WERI-Rb-1 (cell line): Measurements from ENCODE around the gene MS4A6A.

Experiments
- DNase-seq: peaks from one replicate; pipeline ENCODE4 v3.0.0-alpha.2; 2020
- H3K27ac ChIP-seq: fragments of 250-450 bp; sonication (Bioruptor Pico); 2 replicates; pipeline ENCODE4 v1.5.1; 2020; ENCODE audit warnings: mild to moderate bottlenecking, moderate library complexity
- H3K27me3 ChIP-seq: fragments of 250-450 bp; sonication (Bioruptor Pico); 2 replicates; pipeline ENCODE4 v1.5.1; 2021; ENCODE audit warnings: mild to moderate bottlenecking, low read depth, moderate library complexity; ENCODE audit not compliant: insufficient read depth, severe bottlenecking
- H3K36me3 ChIP-seq: fragments of 250-450 bp; sonication (Bioruptor Pico); 2 replicates; pipeline ENCODE4 v1.5.1; 2020; ENCODE audit warnings: mild to moderate bottlenecking, moderate library complexity
- H3K4me3 ChIP-seq: 2 replicates; pipeline ENCODE4 v1.5.1; 2011; ENCODE audit warnings: low read depth, mild to moderate bottlenecking, control low read depth, low read length
- H3K9me3 ChIP-seq: fragments of 250-450 bp; sonication (Bioruptor Pico); 2 replicates; pipeline ENCODE4 v1.5.1; 2021; ENCODE audit warnings: mild to moderate bottlenecking, moderate library complexity; ENCODE audit not compliant: severe bottlenecking
- TF ChIP-seq, protein P1 (sequence below): IDR thresholded peaks from 2 replicates; pipeline ENCODE4 v1.5.1; 2011; ENCODE audit warnings: low read depth, mild to moderate bottlenecking, control low read depth, inconsistent platforms, low read length

MS4A6A gene

DNA sequence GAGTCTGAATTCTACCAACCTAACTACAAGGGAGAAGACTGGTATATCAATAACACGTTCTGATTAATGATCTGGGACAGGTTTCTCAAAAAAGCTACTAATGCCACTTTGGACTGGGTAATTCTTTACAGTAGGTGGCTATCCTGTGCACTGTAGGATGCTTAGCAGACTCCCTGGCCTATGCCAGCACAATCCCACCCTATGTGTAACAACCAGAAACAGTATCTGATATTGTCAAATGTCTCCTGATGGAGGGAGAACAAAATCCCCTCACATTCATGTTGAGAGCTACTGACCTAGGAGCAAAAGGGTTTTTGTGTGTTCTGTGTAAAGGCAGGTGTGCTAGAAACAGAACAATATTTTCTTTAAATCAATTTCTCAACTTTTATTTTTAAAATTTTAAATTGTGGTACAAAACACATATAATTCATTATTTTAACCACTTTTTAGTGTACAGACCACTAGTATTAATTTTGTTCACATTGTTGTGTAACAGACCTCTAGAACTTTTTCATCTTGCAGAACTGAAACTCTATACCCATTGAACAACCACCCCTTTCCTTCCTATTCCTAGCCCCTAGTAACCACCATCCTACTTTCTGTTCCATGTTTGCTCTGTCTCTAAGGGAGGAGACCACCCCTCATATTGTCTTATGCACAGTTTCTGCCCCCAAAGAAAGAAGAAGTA, 2.1 kb upstream of the MS4A6A start:
- TF ChIP-seq, protein P1, sequence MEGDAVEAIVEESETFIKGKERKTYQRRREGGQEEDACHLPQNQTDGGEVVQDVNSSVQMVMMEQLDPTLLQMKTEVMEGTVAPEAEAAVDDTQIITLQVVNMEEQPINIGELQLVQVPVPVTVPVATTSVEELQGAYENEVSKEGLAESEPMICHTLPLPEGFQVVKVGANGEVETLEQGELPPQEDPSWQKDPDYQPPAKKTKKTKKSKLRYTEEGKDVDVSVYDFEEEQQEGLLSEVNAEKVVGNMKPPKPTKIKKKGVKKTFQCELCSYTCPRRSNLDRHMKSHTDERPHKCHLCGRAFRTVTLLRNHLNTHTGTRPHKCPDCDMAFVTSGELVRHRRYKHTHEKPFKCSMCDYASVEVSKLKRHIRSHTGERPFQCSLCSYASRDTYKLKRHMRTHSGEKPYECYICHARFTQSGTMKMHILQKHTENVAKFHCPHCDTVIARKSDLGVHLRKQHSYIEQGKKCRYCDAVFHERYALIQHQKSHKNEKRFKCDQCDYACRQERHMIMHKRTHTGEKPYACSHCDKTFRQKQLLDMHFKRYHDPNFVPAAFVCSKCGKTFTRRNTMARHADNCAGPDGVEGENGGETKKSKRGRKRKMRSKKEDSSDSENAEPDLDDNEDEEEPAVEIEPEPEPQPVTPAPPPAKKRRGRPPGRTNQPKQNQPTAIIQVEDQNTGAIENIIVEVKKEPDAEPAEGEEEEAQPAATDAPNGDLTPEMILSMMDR = no peak
- no peak overlapping the region for H3K27ac ChIP-seq
- H3K36me3 ChIP-seq = no peaks in the 10 kb centered on the region
- no peaks in the 10 kb centered on the region for H3K27me3 ChIP-seq
- H3K4me3 ChIP-seq = no peak overlapping the region
- no peaks in the 10 kb centered on the region for H3K9me3 ChIP-seq
- no peak for DNase-seq

DNA sequence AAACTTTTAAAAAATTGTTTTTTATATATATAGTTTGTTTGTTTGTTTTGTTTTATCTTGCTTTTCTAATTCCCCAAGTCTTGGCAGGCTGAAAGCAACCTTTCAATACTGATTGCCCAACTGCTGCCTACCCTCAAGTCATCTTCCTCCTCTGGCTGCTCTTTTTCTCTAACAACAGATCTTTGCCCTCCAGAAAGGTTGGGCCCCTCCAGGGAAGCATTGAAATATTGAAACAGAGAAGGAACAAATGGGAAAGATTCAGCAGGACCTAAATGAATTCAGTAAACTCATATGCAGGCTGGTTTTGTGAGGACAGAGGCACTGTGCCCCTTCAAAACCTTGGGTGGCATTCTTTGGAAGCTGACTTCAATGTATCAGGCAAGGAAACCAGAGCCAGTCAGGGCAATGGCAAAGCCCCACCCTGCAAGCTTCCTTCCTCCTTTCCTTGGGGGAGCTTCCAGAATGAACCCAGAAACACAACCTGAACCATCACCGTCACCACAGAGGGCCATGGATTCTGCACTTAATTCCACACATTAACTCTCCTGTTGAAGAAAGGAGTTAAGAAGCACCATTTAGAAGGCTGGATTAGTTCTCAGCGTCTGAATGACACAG, 815 bp upstream of the MS4A6A start:
- Histone ChIP-seq H3K4me3 (no peak overlapping the region), H3K27me3 (no peaks in the 10 kb centered on the region), H3K36me3 (no peaks in the 10 kb centered on the region), H3K27ac (no peak overlapping the region), H3K9me3 (no peaks in the 10 kb centered on the region)
- TF ChIP-seq, protein P1 = no peak
- no peak for DNase-seq

DNA sequence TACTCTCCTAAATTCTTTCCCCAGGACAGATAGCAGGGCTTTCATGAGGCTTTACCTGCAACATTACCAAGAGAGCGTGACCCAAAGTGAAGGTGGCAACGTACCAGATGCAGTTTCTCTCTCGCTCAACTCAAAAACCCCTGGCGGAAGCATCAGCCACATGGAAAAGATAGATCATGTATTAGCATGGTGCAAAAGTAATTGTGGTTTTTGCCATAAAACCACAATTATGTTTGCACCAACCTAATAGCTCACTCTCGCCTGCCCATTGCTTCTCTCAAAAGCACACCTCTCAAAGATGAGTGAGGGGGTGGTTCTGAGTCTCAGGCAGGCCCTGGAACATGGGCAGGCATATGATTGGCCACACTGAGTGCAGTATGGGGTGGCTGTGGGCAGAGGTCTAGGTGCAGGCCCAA, 7.0 kb downstream of the MS4A6A start:
- Histone ChIP-seq H3K27ac (no peak overlapping the region), H3K9me3 (no peaks in the 10 kb centered on the region), H3K36me3 (no peaks in the 10 kb centered on the region), H3K27me3 (no peaks in the 10 kb centered on the region), H3K4me3 (no peak overlapping the region)
- DNase-seq = no peak
- TF ChIP-seq, protein P1 = no peak

DNA sequence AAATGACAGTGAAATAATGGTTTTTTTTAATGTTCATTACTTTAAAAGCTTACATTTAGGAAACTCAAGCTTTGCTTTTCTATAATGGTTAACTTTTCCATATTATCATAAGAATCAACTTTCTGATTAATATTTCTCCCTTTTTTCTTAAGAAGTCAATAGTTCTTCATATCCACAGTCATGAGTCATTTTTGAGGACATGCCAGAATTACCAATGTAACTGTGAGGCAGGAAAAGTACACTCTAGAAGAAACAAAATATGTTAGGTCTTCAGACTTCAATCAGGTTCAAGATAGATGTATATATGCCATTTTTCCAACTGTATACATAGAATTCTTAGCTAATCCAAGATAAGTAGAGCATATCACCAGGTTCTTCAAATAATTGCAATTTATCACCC, 10.9 kb downstream of the MS4A6A start:
- Histone ChIP-seq H3K4me3 (no peak overlapping the region), H3K27me3 (no peaks in the 10 kb centered on the region), H3K9me3 (peaks cover 6% of the 10 kb centered on the region), H3K27ac (no peak overlapping the region), H3K36me3 (no peaks in the 10 kb centered on the region)
- TF ChIP-seq, protein P1 = no peak
- no peak for DNase-seq

DNA sequence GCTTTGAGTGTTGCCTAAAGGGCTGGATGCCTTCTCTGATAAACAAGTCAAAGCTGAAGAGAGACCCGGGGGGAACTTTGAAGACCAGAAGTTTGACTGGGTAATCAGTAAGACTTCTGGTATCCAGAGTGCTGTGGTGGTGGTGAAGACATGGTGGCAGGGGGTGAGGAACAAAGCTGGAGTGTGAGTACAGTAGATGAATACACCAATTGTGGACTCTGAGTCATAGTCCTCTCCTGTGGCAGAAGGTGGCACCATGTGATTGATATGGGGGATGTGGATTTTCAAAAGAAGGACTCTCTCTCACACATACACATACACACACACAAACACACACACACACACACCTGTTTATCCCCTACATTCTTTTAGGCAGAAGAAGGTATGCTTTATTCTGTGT, 12.3 kb downstream of the MS4A6A start:
- H3K9me3 ChIP-seq = peaks cover 6% of the 10 kb centered on the region
- no peak overlapping the region for H3K4me3 ChIP-seq
- no peaks in the 10 kb centered on the region for H3K36me3 ChIP-seq
- H3K27me3 ChIP-seq = no peaks in the 10 kb centered on the region
- DNase-seq = no peak
- no peak overlapping the region for H3K27ac ChIP-seq
- TF ChIP-seq, protein P1 = no peak
